ENCODE measurements around the gene CYP27C1.
"Not testable (repeated sequence)": the region's sequence is repeated elsewhere in the genome, so short reads cannot be mapped to it uniquely, and the experiment has no call there.

The CYP27C1 gene

GRCh38 chr2:127169066-127169660 lies 50.9 kb downstream of the CYP27C1 start:
- DNase-seq, result no peak

GRCh38 chr2:127166231-127166860 lies 53.8 kb downstream of the CYP27C1 start:
- no peak for DNase-seq

- no peak for DNase-seq
These were observed 54.6 kb downstream of the CYP27C1 start for GRCh38 chr2:127165539-127165935.

- DNase-seq, result no peak
These were observed 55.1 kb downstream of the CYP27C1 start for GRCh38 chr2:127164761-127165538.

- DNase-seq, result no peak
These were observed 56.2 kb downstream of the CYP27C1 start for GRCh38 chr2:127163921-127164320.

- DNase-seq, result not testable (repeated sequence)
These were observed 57.1 kb downstream of the CYP27C1 start for GRCh38 chr2:127163090-127163406.

- DNase-seq, result no peak
These were observed 57.6 kb downstream of the CYP27C1 start for GRCh38 chr2:127162261-127163089.

- DNase-seq, result no peak
These were observed 58.6 kb downstream of the CYP27C1 start for GRCh38 chr2:127161176-127162136.

GRCh38 chr2:127160676-127161075 lies 59.4 kb downstream of the CYP27C1 start:
- DNase-seq, result no peak

GRCh38 chr2:127159543-127159942 lies 60.6 kb downstream of the CYP27C1 start:
- DNase-seq, result no peak

GRCh38 chr2:127158614-127159290 lies 61.3 kb downstream of the CYP27C1 start:
- no peak for DNase-seq

GRCh38 chr2:127157651-127158485 lies 62.2 kb downstream of the CYP27C1 start:
- DNase-seq, result no peak

GRCh38 chr2:127157114-127157513 lies 63.0 kb downstream of the CYP27C1 start:
- no peak for DNase-seq

- no peak for DNase-seq
These were observed 64.2 kb downstream of the CYP27C1 start for GRCh38 chr2:127155947-127156346.

- no peak for DNase-seq
These were observed 65.0 kb downstream of the CYP27C1 start for GRCh38 chr2:127155028-127155581.

- no peak for DNase-seq
These were observed 65.7 kb downstream of the CYP27C1 start for GRCh38 chr2:127154396-127154795.

- no peak for DNase-seq
These were observed 66.4 kb downstream of the CYP27C1 start for GRCh38 chr2:127153691-127154158.

GRCh38 chr2:127150996-127151395 lies 69.1 kb downstream of the CYP27C1 start:
- no peak for DNase-seq

- DNase-seq, result no peak
These were observed 70.7 kb downstream of the CYP27C1 start for GRCh38 chr2:127149384-127149783.

Measured in DMS79 (cell line).